Mesothelial cell of epicardium (in vitro differentiated cells): ENCODE results near the gene CA14. TPM values are rescaled to one million over a fixed set of nuclear protein-coding genes. Genes with fewer than 3 reads are reported as not detected.
"Not testable (repeated sequence)": the region's sequence is repeated elsewhere in the genome, so short reads cannot be mapped to it uniquely, and the experiment has no call there.

ENCODE experiments used
- DNase-seq, 2 experiments: peaks; one replicate each; pipeline ENCODE4 v3.0.0; 2021; ENCODE audit warnings: low spot score in 2 of 2; ENCODE audit not compliant: unreplicated experiment in 2 of 2
- H3K27ac Mint-ChIP-seq: 2 replicates; pipeline ENCODE4 v1.8.0; 2021; ENCODE audit warnings: mixed read lengths
- H3K27me3 Mint-ChIP-seq: 2 replicates; pipeline ENCODE4 v1.8.0; 2021; ENCODE audit warnings: low read depth, mixed read lengths
- H3K36me3 Mint-ChIP-seq: 2 replicates; pipeline ENCODE4 v1.8.0; 2021; ENCODE audit warnings: mixed read lengths
- H3K4me1 Mint-ChIP-seq: 2 replicates; pipeline ENCODE4 v1.8.0; 2021; ENCODE audit warnings: mixed read lengths
- H3K4me3 Mint-ChIP-seq: 2 replicates; pipeline ENCODE4 v1.8.0; 2021; ENCODE audit warnings: mild to moderate bottlenecking, moderate library complexity, mixed read lengths
- H3K9me3 Mint-ChIP-seq: 2 replicates; pipeline ENCODE4 v1.8.0; 2021; ENCODE audit warnings: mixed read lengths
- CTCF ChIP-seq: fragments of 200-600 bp; sonication (generic); IDR thresholded peaks from one replicate; pipeline ENCODE4 v1.5.0; 2021; ENCODE audit warnings: antibody characterized with exemption; ENCODE audit not compliant: unreplicated experiment
- total RNA-seq: library from RNA; stranded (reverse); gene quantifications from 3 replicates; pipeline ENCODE4 v1.2.1, GENCODE V29; 2021

CA14 gene
- total RNA-seq, 1 donor from 2014 or later = 5.0 TPM

GRCh38 chr1:150213170-150214098, 44.1 kb upstream of the CA14 start:
- TF ChIP-seq CTCF = no peak
- DNase-seq = peak; percentile 83 to 85
- H3K4me1 Mint-ChIP-seq = peaks cover 11% of the 10 kb centered on the region
- no peaks in the 10 kb centered on the region for H3K9me3 Mint-ChIP-seq
- H3K36me3 Mint-ChIP-seq = peaks cover under 1% of the 10 kb centered on the region
- peak overlapping the region; percentile 93 for H3K27ac Mint-ChIP-seq
- no peaks in the 10 kb centered on the region for H3K27me3 Mint-ChIP-seq
- H3K4me3 Mint-ChIP-seq = peak overlapping the region; percentile 77

GRCh38 chr1:150214099-150214756, 43.3 kb upstream of the CA14 start:
- H3K36me3 Mint-ChIP-seq, DNase-seq, H3K9me3 Mint-ChIP-seq, H3K27me3 Mint-ChIP-seq: not testable (repeated sequence)
- H3K4me1 Mint-ChIP-seq = peaks cover 11% of the 10 kb centered on the region
- peak overlapping the region; percentile 77 for H3K4me3 Mint-ChIP-seq
- H3K27ac Mint-ChIP-seq = peak overlapping the region; percentile 93

- H3K4me1 Mint-ChIP-seq = peaks cover 11% of the 10 kb centered on the region
- H3K4me3 Mint-ChIP-seq, DNase-seq, H3K27ac Mint-ChIP-seq, H3K36me3 Mint-ChIP-seq, H3K9me3 Mint-ChIP-seq, H3K27me3 Mint-ChIP-seq: not testable (repeated sequence)
Measured at GRCh38 chr1:150215855-150216254, 41.7 kb upstream of the CA14 start.

GRCh38 chr1:150221552-150221951, 36.0 kb upstream of the CA14 start:
- Mint-ChIP-seq H3K9me3 (no peaks in the 10 kb centered on the region), H3K27ac (no peak overlapping the region), H3K4me1 (no peaks in the 10 kb centered on the region), H3K27me3 (no peaks in the 10 kb centered on the region), H3K4me3 (no peak overlapping the region), H3K36me3 (peaks cover 26% of the 10 kb centered on the region)
- DNase-seq = no peak
- peak; percentile 60 for TF ChIP-seq CTCF

- Mint-ChIP-seq H3K4me1 (no peaks in the 10 kb centered on the region), H3K27ac (no peak overlapping the region), H3K4me3 (no peak overlapping the region), H3K9me3 (no peaks in the 10 kb centered on the region), H3K36me3 (peaks cover 39% of the 10 kb centered on the region), H3K27me3 (no peaks in the 10 kb centered on the region)
- no peak for TF ChIP-seq CTCF
- no peak for DNase-seq
Measured at GRCh38 chr1:150224983-150225382, 32.6 kb upstream of the CA14 start.

- Mint-ChIP-seq H3K36me3 (peaks cover 38% of the 10 kb centered on the region), H3K4me3 (no peak overlapping the region), H3K9me3 (no peaks in the 10 kb centered on the region), H3K27ac (no peak overlapping the region), H3K27me3 (no peaks in the 10 kb centered on the region), H3K4me1 (no peaks in the 10 kb centered on the region)
- no peak for TF ChIP-seq CTCF
- DNase-seq = no peak
Measured at GRCh38 chr1:150225546-150225945, 32.0 kb upstream of the CA14 start.
